ENCODE measurements around the gene CCNE1. TPM values are rescaled to one million over a fixed set of nuclear protein-coding genes. Genes with fewer than 3 reads are reported as not detected.

The CCNE1 gene
- total RNA-seq, 1 experiment from 2014 or later, result 40.2 TPM

DNA sequence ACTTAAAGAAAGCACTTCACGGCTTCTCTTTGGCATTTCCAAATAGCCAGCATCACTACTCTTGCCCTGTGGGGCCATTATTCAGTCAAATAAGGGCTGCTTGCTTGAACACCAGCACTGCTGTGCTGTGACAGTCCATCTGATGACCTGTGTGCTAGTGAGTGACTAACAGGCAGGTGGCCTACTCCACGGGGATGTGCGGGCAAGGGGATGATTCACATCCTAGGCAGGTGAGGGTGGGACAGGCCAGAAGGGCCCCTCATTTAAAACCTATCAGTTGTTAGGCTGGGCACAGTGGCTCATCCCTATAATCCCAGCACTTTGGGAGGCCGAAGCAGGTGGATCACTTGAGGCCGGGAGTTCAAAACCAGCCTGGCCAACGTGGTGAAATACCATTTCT is 8.2 kb downstream of the CCNE1 start:
- no peaks in the 10 kb centered on the region for H3K4me1 Mint-ChIP-seq
- no peak overlapping the region for H3K9ac ChIP-seq (ENCODE audit: extremely low read depth, insufficient read length, low read length)
- H3K27me3 Mint-ChIP-seq (ENCODE audit: low read depth), result no peaks in the 10 kb centered on the region

More for the DNA sequence above, 8.2 kb downstream of the CCNE1 start:
- no peaks in the 10 kb centered on the region for H3K27me3 ChIP-seq (ENCODE audit: insufficient read depth, low read length)
- no peak overlapping the region for H3K4me3 Mint-ChIP-seq
- peaks cover 27 to 69% (median 45%) of the 10 kb centered on the region in 3 experiments; a peak in 6 of 7 replicates for H3K36me3 Mint-ChIP-seq (ENCODE audit: insufficient read depth in 1 of 3, low read depth in 3 of 3)
- no peaks in the 10 kb centered on the region for H3K9me3 ChIP-seq (ENCODE audit: control insufficient read depth, low read depth, low read length)
- no peak overlapping the region for H3K4me2 ChIP-seq (ENCODE audit: insufficient read depth, insufficient read length, low read length)
- no peak overlapping the region for H3K27ac ChIP-seq (ENCODE audit: insufficient read length, low read depth, low read length)
- H3K27ac Mint-ChIP-seq, result no peak overlapping the region
- no peak overlapping the region for H2BK20ac ChIP-seq (ENCODE audit: low read depth, low read length, poor library complexity, severe bottlenecking)
- no peak overlapping the region for H3K14ac ChIP-seq (ENCODE audit: insufficient read depth, low read length)
- TF ChIP-seq, protein P1, sequence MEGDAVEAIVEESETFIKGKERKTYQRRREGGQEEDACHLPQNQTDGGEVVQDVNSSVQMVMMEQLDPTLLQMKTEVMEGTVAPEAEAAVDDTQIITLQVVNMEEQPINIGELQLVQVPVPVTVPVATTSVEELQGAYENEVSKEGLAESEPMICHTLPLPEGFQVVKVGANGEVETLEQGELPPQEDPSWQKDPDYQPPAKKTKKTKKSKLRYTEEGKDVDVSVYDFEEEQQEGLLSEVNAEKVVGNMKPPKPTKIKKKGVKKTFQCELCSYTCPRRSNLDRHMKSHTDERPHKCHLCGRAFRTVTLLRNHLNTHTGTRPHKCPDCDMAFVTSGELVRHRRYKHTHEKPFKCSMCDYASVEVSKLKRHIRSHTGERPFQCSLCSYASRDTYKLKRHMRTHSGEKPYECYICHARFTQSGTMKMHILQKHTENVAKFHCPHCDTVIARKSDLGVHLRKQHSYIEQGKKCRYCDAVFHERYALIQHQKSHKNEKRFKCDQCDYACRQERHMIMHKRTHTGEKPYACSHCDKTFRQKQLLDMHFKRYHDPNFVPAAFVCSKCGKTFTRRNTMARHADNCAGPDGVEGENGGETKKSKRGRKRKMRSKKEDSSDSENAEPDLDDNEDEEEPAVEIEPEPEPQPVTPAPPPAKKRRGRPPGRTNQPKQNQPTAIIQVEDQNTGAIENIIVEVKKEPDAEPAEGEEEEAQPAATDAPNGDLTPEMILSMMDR (conservative IDR thresholded peaks at IDR 0.05), result no peak
- no peaks in the 10 kb centered on the region for H3K9me3 Mint-ChIP-seq
- WGBS (ENCODE audit: extremely low coverage, insufficient read length, low lambda C conversion rate), result no CpG with 5 or more reads among the region's 6 CpGs
- no peak for DNase-seq
- no peaks in the 10 kb centered on the region for H3K79me2 ChIP-seq (ENCODE audit: insufficient read depth, low read length)
- H2BK15ac ChIP-seq (ENCODE audit: low read depth, low read length), result no peak overlapping the region
- no peaks in the 10 kb centered on the region for H3K79me1 ChIP-seq (ENCODE audit: insufficient read depth, low read depth, low read length, poor library complexity, severe bottlenecking)
- no peak overlapping the region for H3T11ph ChIP-seq (ENCODE audit: low read length)
- H2AFZ ChIP-seq (ENCODE audit: low read length), result no peak overlapping the region
- no peak overlapping the region for H2AK5ac ChIP-seq (ENCODE audit: insufficient read length, low read length)
- no peak overlapping the region for H4K5ac ChIP-seq (ENCODE audit: insufficient read length, low read depth, low read length)
- no peak overlapping the region for H3K4ac ChIP-seq (ENCODE audit: low read depth, low read length)
- no peak overlapping the region for H4K8ac ChIP-seq (replicated peaks; ENCODE audit: insufficient read length, low read depth, low read length)
- H3K23me2 ChIP-seq (ENCODE audit: insufficient read length, low read depth, low read length, poor library complexity, severe bottlenecking), result no peaks in the 10 kb centered on the region
- H2BK120ac ChIP-seq (ENCODE audit: low read depth, low read length, poor library complexity, severe bottlenecking), result no peak overlapping the region
- H3K4me1 ChIP-seq (ENCODE audit: insufficient read depth, low read length), result no peaks in the 10 kb centered on the region
- no peak overlapping the region for H2BK12ac ChIP-seq (ENCODE audit: insufficient read length, low read depth, low read length)
- no peak overlapping the region for H2BK5ac ChIP-seq (ENCODE audit: insufficient read length, low read length)
- no peaks in the 10 kb centered on the region for H4K20me1 ChIP-seq (ENCODE audit: control insufficient read depth, insufficient read depth, insufficient read length)
- H4K91ac ChIP-seq (ENCODE audit: insufficient read length, low read depth, low read length), result no peak overlapping the region
- no peak overlapping the region for H3K56ac ChIP-seq (ENCODE audit: insufficient read length, low read depth, low read length)
- no peak overlapping the region for H3K23ac ChIP-seq (ENCODE audit: insufficient read length, low read depth, low read length)
- no peak overlapping the region for H3K18ac ChIP-seq (ENCODE audit: insufficient read length, low read depth, low read length)

Measured in H9 (cell line).